ENCODE results near the gene THBS4.

THBS4 gene

GRCh38 chr5:80069918-80070318, 34.8 kb downstream of the THBS4 start:
- DNase-seq (ENCODE audit: low read depth) = no peak
- H3K4me3 ChIP-seq (ENCODE audit: control insufficient read depth, low read depth, low read length) = no peak overlapping the region
- no peak for TF ChIP-seq CTCF (conservative IDR thresholded peaks at IDR 0.05; ENCODE audit: control insufficient read depth, insufficient read depth, low read depth, low read length)

GRCh38 chr5:80070338-80071056, 35.3 kb downstream of the THBS4 start:
- DNase-seq (ENCODE audit: low read depth) = no peak
- no peak for TF ChIP-seq CTCF (conservative IDR thresholded peaks at IDR 0.05; ENCODE audit: control insufficient read depth, insufficient read depth, low read depth, low read length)
- no peak overlapping the region for H3K4me3 ChIP-seq (ENCODE audit: control insufficient read depth, low read depth, low read length)

- H3K4me3 ChIP-seq (ENCODE audit: control insufficient read depth, low read depth, low read length) = no peak overlapping the region
- no peak for TF ChIP-seq CTCF (conservative IDR thresholded peaks at IDR 0.05; ENCODE audit: control insufficient read depth, insufficient read depth, low read depth, low read length)
- DNase-seq (ENCODE audit: low read depth) = no peak
Observed at GRCh38 chr5:80071510-80072021, 36.4 kb downstream of the THBS4 start.

GRCh38 chr5:80072103-80073073, 37.2 kb downstream of the THBS4 start:
- no peak overlapping the region for H3K4me3 ChIP-seq (ENCODE audit: control insufficient read depth, low read depth, low read length)
- no peak for TF ChIP-seq CTCF (conservative IDR thresholded peaks at IDR 0.05; ENCODE audit: control insufficient read depth, insufficient read depth, low read depth, low read length)
- peak; percentile 38 for DNase-seq (ENCODE audit: low read depth)

- H3K4me3 ChIP-seq (ENCODE audit: control insufficient read depth, low read depth, low read length) = no peak overlapping the region
- TF ChIP-seq CTCF (conservative IDR thresholded peaks at IDR 0.05; ENCODE audit: control insufficient read depth, insufficient read depth, low read depth, low read length) = no peak
- DNase-seq (ENCODE audit: low read depth) = no peak
Observed at GRCh38 chr5:80076131-80077050, 41.2 kb downstream of the THBS4 start.

All from fibroblast of mammary gland (primary cell).